ENCODE measurements around the gene TMEM132D.

The TMEM132D gene

GRCh38 chr12:129720618-129721017 is 183.2 kb downstream of the TMEM132D start:
- DNase-seq, result no peak

GRCh38 chr12:129719416-129719815 is 184.4 kb downstream of the TMEM132D start:
- DNase-seq, result no peak

- DNase-seq, result no peak
Observed at GRCh38 chr12:129717438-129717837, 186.4 kb downstream of the TMEM132D start.

GRCh38 chr12:129716825-129717224 is 187.0 kb downstream of the TMEM132D start:
- no peak for DNase-seq

- DNase-seq, result no peak
Observed at GRCh38 chr12:129706716-129707115, 197.1 kb downstream of the TMEM132D start.

GRCh38 chr12:129704232-129704830 is 199.5 kb downstream of the TMEM132D start:
- no peak for DNase-seq

GRCh38 chr12:129701631-129702101 is 202.2 kb downstream of the TMEM132D start:
- DNase-seq, result no peak

GRCh38 chr12:129700036-129700435 is 203.8 kb downstream of the TMEM132D start:
- DNase-seq, result no peak

GRCh38 chr12:129696926-129697325 is 206.9 kb downstream of the TMEM132D start:
- no peak for DNase-seq

- no peak for DNase-seq
Observed at GRCh38 chr12:129696405-129696804, 207.4 kb downstream of the TMEM132D start.

- DNase-seq, result no peak
Observed at GRCh38 chr12:129693731-129694130, 210.1 kb downstream of the TMEM132D start.

- DNase-seq, result no peak
Observed at GRCh38 chr12:129687731-129688130, 216.1 kb downstream of the TMEM132D start.

GRCh38 chr12:129681830-129682229 is 222.0 kb downstream of the TMEM132D start:
- no peak for DNase-seq

GRCh38 chr12:129681151-129681550 is 222.7 kb downstream of the TMEM132D start:
- DNase-seq, result no peak

GRCh38 chr12:129676411-129676810 is 227.4 kb downstream of the TMEM132D start:
- DNase-seq, result no peak

GRCh38 chr12:129675947-129676346 is 227.9 kb downstream of the TMEM132D start:
- DNase-seq, result no peak

- DNase-seq, result no peak
Observed at GRCh38 chr12:129675496-129675895, 228.3 kb downstream of the TMEM132D start.

- no peak for DNase-seq
Observed at GRCh38 chr12:129673806-129674205, 230.0 kb downstream of the TMEM132D start.

GRCh38 chr12:129672110-129672509 is 231.7 kb downstream of the TMEM132D start:
- DNase-seq, result no peak

- DNase-seq, result no peak
Observed at GRCh38 chr12:129670256-129670920, 233.4 kb downstream of the TMEM132D start.

- no peak for DNase-seq
Observed at GRCh38 chr12:129665414-129665813, 238.4 kb downstream of the TMEM132D start.

- no peak for DNase-seq
Observed at GRCh38 chr12:129662234-129662633, 241.6 kb downstream of the TMEM132D start.

GRCh38 chr12:129660946-129661345 is 242.9 kb downstream of the TMEM132D start:
- no peak for DNase-seq

GRCh38 chr12:129659961-129660622 is 243.7 kb downstream of the TMEM132D start:
- DNase-seq, result no peak

Data from CD4-positive, alpha-beta T cell treated with Interleukin-6 for 4 hours (primary cell).